Measurements from ENCODE around the gene ZNF132. TPM values are rescaled to one million over a fixed set of nuclear protein-coding genes. Genes with fewer than 3 reads are reported as not detected.
A peak's percentile ranks its signal among the peaks of the same experiment; 100 is the strongest.

The ZNF132 gene
- total RNA-seq, 4 donors from 2014 or later, result 3.7 to 6.7 (median 4.5) TPM

GRCh38 chr19:58477130-58477529 lies 37.2 kb upstream of the ZNF132 start:
- no peaks in the 10 kb centered on the region for H3K27me3 ChIP-seq
- H3K27ac ChIP-seq (replicated peaks in 1 of 4), result peak overlapping the region; percentile 84 to 96 (median 90)

DNA sequence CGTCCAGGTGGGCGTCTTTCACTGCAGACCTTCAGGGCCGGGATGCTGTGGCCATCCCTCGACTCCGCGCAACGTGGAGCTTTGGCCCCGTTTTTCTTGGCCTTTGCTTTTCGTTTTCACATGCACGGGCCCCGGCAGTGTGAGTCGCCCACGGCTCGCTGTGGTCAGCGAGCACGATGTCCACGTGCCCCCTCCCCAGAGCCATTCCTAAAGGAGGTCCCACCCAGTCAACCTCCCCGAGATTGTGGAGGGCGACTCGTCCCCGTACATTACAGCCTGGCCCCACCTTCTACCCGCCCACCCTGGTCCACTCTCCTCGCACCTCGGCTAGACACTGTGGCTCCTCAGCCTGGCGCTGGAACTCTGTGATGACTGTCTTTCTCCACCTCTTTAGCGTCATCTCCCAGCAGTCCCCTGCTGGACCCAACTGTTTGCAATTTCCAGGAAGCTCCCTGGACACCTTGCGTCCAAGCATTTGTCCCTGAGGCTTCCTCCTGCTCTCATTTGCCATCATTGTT lies 36.6 kb upstream of the ZNF132 start:
- intact Hi-C loops (cut with DNase I), result no loop called here
- Histone ChIP-seq H3K27ac (replicated peaks in 1 of 4) (peak overlapping the region; percentile 84 to 96 (median 90)), H3K9me3 (no peaks in the 10 kb centered on the region), H3K4me3 (peak overlapping the region; percentile 68 to 74 (median 72)), H3K27me3 (no peaks in the 10 kb centered on the region), H3K36me3 (peaks cover 21 to 63% (median 48%) of the 10 kb centered on the region in 4 donors), H3K4me1 (peaks cover 18 to 29% (median 23%) of the 10 kb centered on the region in 4 donors)
- WGBS, result 2% methylated on average over 20 of the region's 27 CpGs
- DNase-seq (ENCODE audit: extremely low spot score), result no peak
- TF ChIP-seq POLR2AphosphoS5 (IDR thresholded peaks at IDR 0.05), result no peak
- peak; percentile 69 for TF ChIP-seq EP300 (IDR thresholded peaks at IDR 0.05)

More at GRCh38 chr19:58477130-58477529, 37.2 kb upstream of the ZNF132 start:
- DNase-seq (ENCODE audit: extremely low spot score), result no peak
- Histone ChIP-seq H3K4me1 (peaks cover 18 to 29% (median 23%) of the 10 kb centered on the region in 4 donors), H3K36me3 (peaks cover 15 to 62% (median 45%) of the 10 kb centered on the region in 4 donors), H3K4me3 (peak overlapping the region in 2 of 4 donors; percentile 73 to 74), H3K9me3 (no peaks in the 10 kb centered on the region)
- TF ChIP-seq POLR2AphosphoS5 (IDR thresholded peaks at IDR 0.05) (no peak), POLR2A (IDR thresholded peaks at IDR 0.05; ENCODE audit: low read depth) (no peak), EP300 (IDR thresholded peaks at IDR 0.05) (no peak)
- TF ChIP-seq, protein P1, sequence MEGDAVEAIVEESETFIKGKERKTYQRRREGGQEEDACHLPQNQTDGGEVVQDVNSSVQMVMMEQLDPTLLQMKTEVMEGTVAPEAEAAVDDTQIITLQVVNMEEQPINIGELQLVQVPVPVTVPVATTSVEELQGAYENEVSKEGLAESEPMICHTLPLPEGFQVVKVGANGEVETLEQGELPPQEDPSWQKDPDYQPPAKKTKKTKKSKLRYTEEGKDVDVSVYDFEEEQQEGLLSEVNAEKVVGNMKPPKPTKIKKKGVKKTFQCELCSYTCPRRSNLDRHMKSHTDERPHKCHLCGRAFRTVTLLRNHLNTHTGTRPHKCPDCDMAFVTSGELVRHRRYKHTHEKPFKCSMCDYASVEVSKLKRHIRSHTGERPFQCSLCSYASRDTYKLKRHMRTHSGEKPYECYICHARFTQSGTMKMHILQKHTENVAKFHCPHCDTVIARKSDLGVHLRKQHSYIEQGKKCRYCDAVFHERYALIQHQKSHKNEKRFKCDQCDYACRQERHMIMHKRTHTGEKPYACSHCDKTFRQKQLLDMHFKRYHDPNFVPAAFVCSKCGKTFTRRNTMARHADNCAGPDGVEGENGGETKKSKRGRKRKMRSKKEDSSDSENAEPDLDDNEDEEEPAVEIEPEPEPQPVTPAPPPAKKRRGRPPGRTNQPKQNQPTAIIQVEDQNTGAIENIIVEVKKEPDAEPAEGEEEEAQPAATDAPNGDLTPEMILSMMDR (IDR thresholded peaks at IDR 0.05), result no peak
- intact Hi-C loops (cut with DNase I), result no loop called here
- WGBS, result 69% methylated on average over 4 of the region's 15 CpGs

- intact Hi-C loops (cut with DNase I), result no loop called here
- H3K4me3 ChIP-seq, result peak within 1 kb of the TSS; percentile 68 to 74 (median 72)
- TF ChIP-seq, protein P1 (IDR thresholded peaks at IDR 0.05), result peak in 1 of 3 experiments; percentile 11
- peak; percentile 83 to 91 for TF ChIP-seq POLR2AphosphoS5 (IDR thresholded peaks at IDR 0.05)
- peak; percentile 34 for TF ChIP-seq EP300 (IDR thresholded peaks at IDR 0.05)
- peak; percentile 3 for TF ChIP-seq POLR2A (IDR thresholded peaks at IDR 0.05; ENCODE audit: low read depth)
- peak; percentile 100 for DNase-seq (ENCODE audit: extremely low spot score)
- 0% methylated on average over 37 of the region's 64 CpGs for WGBS
- no peaks in the 10 kb centered on the region for H3K27me3 ChIP-seq
- H3K4me1 ChIP-seq, result peaks cover 18 to 29% (median 23%) of the 10 kb centered on the region in 4 donors
- H3K9me3 ChIP-seq, result no peaks in the 10 kb centered on the region
- peaks cover 20 to 63% (median 45%) of the 10 kb centered on the region in 4 donors for H3K36me3 ChIP-seq
- peak within 1 kb of the TSS; percentile 84 to 96 (median 90) for H3K27ac ChIP-seq (replicated peaks in 1 of 4)
These were observed 36.0 kb upstream of the ZNF132 start, which contains the start of gene ZNF446 for GRCh38 chr19:58475714-58476497. Gene ZNF446, plus strand, starts transcription at chr19:58476352. Its CDS starts 867 bp downstream, at chr19:58477219.

DNA sequence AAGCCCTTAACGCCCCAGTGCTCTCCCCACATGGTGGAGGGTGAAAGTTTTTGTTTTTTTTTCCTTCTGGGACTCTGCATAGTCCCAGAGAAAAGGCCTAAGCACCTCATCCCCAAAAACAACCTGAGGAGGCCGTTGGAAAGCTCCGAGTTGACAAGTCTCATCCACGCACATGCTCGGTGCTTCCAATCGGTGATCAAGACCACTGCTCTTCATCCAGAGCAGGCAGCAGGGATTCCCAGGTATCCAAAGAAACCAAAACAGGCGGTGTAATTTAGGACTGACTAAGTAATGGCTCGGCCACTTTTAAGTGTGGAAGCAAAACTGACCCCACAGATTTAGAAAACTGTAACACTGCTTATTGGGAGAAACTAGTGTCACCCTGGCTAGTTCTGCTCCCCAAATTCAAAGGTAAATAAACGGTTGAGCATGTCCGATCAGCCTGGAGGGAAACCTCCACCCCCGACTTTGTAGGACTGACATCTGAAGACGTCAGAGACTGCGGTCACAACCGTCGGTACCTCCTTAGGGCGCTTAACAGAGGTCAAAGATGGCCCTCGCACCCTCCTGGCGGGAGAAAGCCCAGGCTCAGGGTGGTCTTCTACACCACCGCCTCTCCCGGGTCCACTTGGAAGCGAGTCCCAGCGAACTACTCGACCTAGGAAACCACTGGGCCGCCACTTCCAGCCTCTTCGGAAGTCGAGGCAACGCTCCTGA lies 35.2 kb upstream of the ZNF132 start:
- H3K27ac ChIP-seq (replicated peaks in 1 of 4), result peak overlapping the region; percentile 84 to 96 (median 90)
- peak overlapping the region; percentile 68 to 74 (median 72) for H3K4me3 ChIP-seq
- peaks cover 18 to 29% (median 23%) of the 10 kb centered on the region in 4 donors for H3K4me1 ChIP-seq
- DNase-seq (ENCODE audit: extremely low spot score), result no peak
- no peaks in the 10 kb centered on the region for H3K27me3 ChIP-seq
- peaks cover 14 to 63% (median 45%) of the 10 kb centered on the region in 4 donors for H3K36me3 ChIP-seq
- intact Hi-C loops (cut with DNase I), result no loop called here
- WGBS, result 32% methylated on average over 18 of the region's 27 CpGs
- TF ChIP-seq, protein P1 (IDR thresholded peaks at IDR 0.05), result no peak
- TF ChIP-seq EP300 (IDR thresholded peaks at IDR 0.05) (no peak), POLR2A (IDR thresholded peaks at IDR 0.05; ENCODE audit: low read depth) (no peak), POLR2AphosphoS5 (IDR thresholded peaks at IDR 0.05) (no peak)
- no peaks in the 10 kb centered on the region for H3K9me3 ChIP-seq

Data from esophagus muscularis mucosa (tissue), 4 donors.